HepG2 (cell line): ENCODE measurements around the gene LYRM9. TPM values are rescaled to one million over a fixed set of nuclear protein-coding genes. Genes with fewer than 3 reads are reported as not detected.
A peak's percentile ranks its signal among the peaks of the same experiment; 100 is the strongest.

ENCODE experiments used
- ATAC-seq: fragments of 200-7000 bp; cut with Tn5 transposase; 3 replicates; pipeline ENCODE4 v1.9.1; 2020; ENCODE audit warnings: mild to moderate bottlenecking, moderate library complexity
- Bru-seq: library from RNA; stranded (reverse); fragments of 400-500 nt; gene quantifications from one replicate; lab custom pipeline; 2021; lab: Mats Ljungman, UMichigan
- BruChase-seq, 2 experiments: library from RNA; stranded (reverse); fragments of 400-500 nt; gene quantifications; one replicate each; lab custom pipeline; 2021; lab: Mats Ljungman, UMichigan
- BruUV-seq: library from RNA; stranded (reverse); fragments of 400-500 nt; replicated peaks from 2 replicates; lab custom pipeline; 2021; lab: Mats Ljungman, UMichigan
- CTCF ChIA-PET: fragments of 300-600 bp; formaldehyde crosslinking; extraction: SDS; loops from one replicate; lab custom pipeline; 2021; ENCODE audit warnings: low total read pairs, inconsistent platforms, low intra/inter-chr PET ratio; lab: Yijun Ruan, JAX
- POLR2A ChIA-PET: fragments of 350-600 bp; sonication (Branson Sonifier 250); formaldehyde crosslinking; loops from one replicate; lab custom pipeline; 2020; ENCODE audit warnings: antibody characterized with exemption, inconsistent platforms; lab: Yijun Ruan, JAX
- DNase-seq: peaks from one replicate; pipeline ENCODE4 v3.0.0-alpha.2; 2015; ENCODE audit warnings: low spot score
- FAIRE-seq: peaks from 3 replicates; lab custom pipeline; 2011; peaks lifted over from hg19 to GRCh38; lab: Jason Lieb, UNC
- H2AFZ ChIP-seq: one replicate; pipeline ENCODE4 v1.6.1; 2011; ENCODE audit warnings: low read length, inconsistent platforms
- H3K27ac ChIP-seq: fragments of 300-600 bp; 3 replicates; pipeline ENCODE4 v1.8.0; 2011; ENCODE audit warnings: mixed run types, mild to moderate bottlenecking, mixed read lengths, low read length, inconsistent platforms; ENCODE audit not compliant: insufficient read depth; ENCODE audit errors: extremely low read length
- H3K27me3 ChIP-seq, 2 experiments: fragments of 200-600 bp in 1 of 2; 2 replicates in 1 of 2; 3 replicates in 1 of 2; pipeline versions ENCODE4 v1.6.0 to v1.8.0; 2011; ENCODE audit warnings: low read length in 2 of 2, mild to moderate bottlenecking in 2 of 2, moderate library complexity in 2 of 2, inconsistent platforms in 1 of 2; ENCODE audit not compliant: insufficient read depth in 2 of 2, control insufficient read depth in 1 of 2
- H3K36me3 ChIP-seq, 2 experiments: fragments of 200-600 bp in 1 of 2; replicated peaks in 1 of 2; 2 replicates in 1 of 2; 3 replicates in 1 of 2; pipeline versions ENCODE4 v1.5.1 to v1.8.0; 2011; ENCODE audit warnings: low read length in 2 of 2, inconsistent platforms in 1 of 2; ENCODE audit not compliant: insufficient read depth in 2 of 2, control insufficient read depth in 1 of 2
- H3K4me1 ChIP-seq: 2 replicates; pipeline ENCODE4 v1.5.1; 2012; ENCODE audit warnings: low read length, inconsistent platforms; ENCODE audit not compliant: insufficient read depth
- H3K4me2 ChIP-seq: 2 replicates; pipeline ENCODE4 v1.6.0; 2011; ENCODE audit warnings: low read depth, low read length, inconsistent platforms
- H3K4me3 ChIP-seq, 3 experiments: fragments of 200-600 bp in 1 of 3; sonication (generic), shearing (Covaris generic) in 1 of 3; replicated peaks in 1 of 3; 2 replicates each; pipeline ENCODE4 v1.5.1; 2011 to 2016; ENCODE audit warnings: low read length in 3 of 3, inconsistent platforms in 2 of 3, low read depth in 2 of 3, mild to moderate bottlenecking in 2 of 3, control low read depth in 1 of 3, mixed read lengths in 1 of 3; ENCODE audit not compliant: insufficient read depth in 1 of 3
- H3K79me2 ChIP-seq: one replicate; pipeline ENCODE4 v1.6.1; 2011; ENCODE audit warnings: low read length, inconsistent platforms; ENCODE audit not compliant: insufficient read depth
- H3K9ac ChIP-seq: 2 replicates; pipeline ENCODE4 v1.6.0; 2011; ENCODE audit warnings: mild to moderate bottlenecking, low read depth, low read length, inconsistent platforms; ENCODE audit not compliant: insufficient read depth
- H3K9me3 ChIP-seq: 2 replicates; pipeline ENCODE4 v1.5.1; 2012; ENCODE audit warnings: mild to moderate bottlenecking, low read length
- H4K20me1 ChIP-seq: 2 replicates; pipeline ENCODE4 v1.6.0; 2011; ENCODE audit warnings: inconsistent platforms, mild to moderate bottlenecking, low read length, moderate library complexity; ENCODE audit not compliant: insufficient read depth
- BCL3 ChIP-seq: sonication (generic); formaldehyde crosslinking; IDR thresholded peaks from 2 replicates; pipeline ENCODE4 v1.5.1; 2020; ENCODE audit warnings: mild to moderate bottlenecking, missing genetic modification reagents, moderate library complexity
- CEBPB ChIP-seq: IDR thresholded peaks from 2 replicates; pipeline ENCODE4 v1.6.1; 2011; ENCODE audit warnings: low read depth, low read length, improper control_type of control experiment, borderline replicate concordance
- DNMT1 ChIP-seq: sonication (generic); formaldehyde crosslinking; IDR thresholded peaks from 2 replicates; pipeline ENCODE4 v1.5.1; 2020; ENCODE audit warnings: mild to moderate bottlenecking, missing genetic modification reagents
- ESRRA ChIP-seq: sonication (generic); formaldehyde crosslinking; IDR thresholded peaks from 2 replicates; pipeline ENCODE4 v1.5.1; 2020; ENCODE audit warnings: mild to moderate bottlenecking, low read depth, missing genetic modification reagents
- U2AF2 ChIP-seq: fragments of 200-400 bp; formaldehyde crosslinking; IDR thresholded peaks from 2 replicates; pipeline ENCODE4 v1.6.1; 2017; ENCODE audit warnings: low read depth, mild to moderate bottlenecking, low read length
- ZBTB3 ChIP-seq: sonication (generic); formaldehyde crosslinking; IDR thresholded peaks from 2 replicates; pipeline ENCODE4 v1.4.0; 2020; ENCODE audit warnings: low read depth, mild to moderate bottlenecking, moderate library complexity, missing genetic modification reagents, borderline replicate concordance
- ZFP90 ChIP-seq: sonication (generic); formaldehyde crosslinking; IDR thresholded peaks from 2 replicates; pipeline ENCODE4 v1.8.0; 2022; ENCODE audit warnings: missing genetic modification reagents, mild to moderate bottlenecking, inconsistent platforms, borderline replicate concordance
- ZIK1 ChIP-seq: sonication (generic); formaldehyde crosslinking; IDR thresholded peaks from 2 replicates; pipeline ENCODE4 v1.5.0; 2020; ENCODE audit warnings: mild to moderate bottlenecking, low read depth, missing genetic modification reagents, borderline replicate concordance
- ZKSCAN1 ChIP-seq: fragments of 150-350 bp; IDR thresholded peaks from 2 replicates; pipeline ENCODE4 v1.6.1; 2014; ENCODE audit warnings: low read length
- ZNF251 ChIP-seq: sonication (generic); formaldehyde crosslinking; IDR thresholded peaks from 2 replicates; pipeline ENCODE4 v1.9.0; 2021; ENCODE audit warnings: mild to moderate bottlenecking, missing genetic modification reagents
- ZNF567 ChIP-seq: sonication (generic); formaldehyde crosslinking; IDR thresholded peaks from 2 replicates; pipeline ENCODE4 v1.8.1; 2023; ENCODE audit warnings: mild to moderate bottlenecking, missing genetic modification reagents, borderline replicate concordance
- ZSCAN21 ChIP-seq: sonication (generic); formaldehyde crosslinking; IDR thresholded peaks from 2 replicates; pipeline ENCODE4 v1.8.0; 2022; ENCODE audit warnings: mild to moderate bottlenecking, missing genetic modification reagents, moderate library complexity, borderline replicate concordance
- WGBS: methylation state at CpG from one replicate; pipeline ENCODE4 v1.1.6; 2017; ENCODE audit warnings: low lambda C conversion rate; 5-methylcytosine and 5-hydroxymethylcytosine counted together
- in situ Hi-C: cut with HindIII; loops from 2 replicates; pipeline ENCODE4 v1.10.0; 2017; ENCODE audit warnings: low pct_unique_long_range_greater_than_20kb; ENCODE audit not compliant: extremely low pct_ligation_motif_present
- intact Hi-C: fragments of 100-400 bp; cut with micrococcal nuclease; formaldehyde crosslinking; loops from one replicate; pipeline ENCODE4 v1.10.0; 2022; ENCODE audit not compliant: unreplicated experiment
- long read RNA-seq, 2 experiments: library from RNA in 1 of 2; library from polyadenylated mRNA in 1 of 2; stranded (forward) in 1 of 2; unstranded in 1 of 2; transcript quantifications; one replicate each; pipeline ENCODE4 v2.0.0, GENCODE V29; 2019 to 2022
- polyA minus RNA-seq, 3 experiments: library from RNA; depleted of rRNA, polyadenylated mRNA; stranded (reverse); fragments of >200 nt; gene quantifications; 2 replicates each; pipeline ENCODE4 v1.2.3, GENCODE V29; 2011; ENCODE audit warnings: low replicate concordance in 1 of 3
- polyA plus RNA-seq, 8 experiments: library from polyadenylated mRNA; depleted of rRNA in 3 of 8; stranded (reverse) in 7 of 8; unstranded in 1 of 8; fragments of >200 nt; fragmentation: Illumina TruSeq in 4 of 8; extraction: Trizol in 4 of 8; gene quantifications; 2 replicates each; pipeline versions ENCODE4 v1.2.1 to v1.2.3, GENCODE V29; 2011 to 2016; ENCODE audit warnings: low read depth in 4 of 8, missing spikeins in 1 of 8, mixed read lengths in 1 of 8; ENCODE audit not compliant: insufficient read depth in 1 of 8
- total RNA-seq, 5 experiments: library from RNA; depleted of rRNA; stranded (reverse); fragments of >200 nt; fragmentation: Illumina TruSeq; extraction: Trizol; gene quantifications; 2 replicates each; pipeline ENCODE4 v1.2.3, GENCODE V29; 2016; ENCODE audit warnings: low read depth in 1 of 5
- TF ChIP-seq, protein P1 (sequence below): fragments of 450-650 bp; IDR thresholded peaks from 2 replicates; pipeline ENCODE4 v1.6.1; 2017
- TF ChIP-seq, protein P2 (sequence below): sonication (generic); IDR thresholded peaks from 2 replicates; pipeline ENCODE4 v1.6.1; 2016; ENCODE audit warnings: low read depth, borderline replicate concordance

Gene LYRM9
- total RNA-seq (2016; rRNA removed; fragmentation: Illumina TruSeq; extraction: Trizol) (0.18 and 0.24 TPM in 2 replicates), polyA plus RNA-seq (2011; rRNA removed) (0.34 and 0.66 TPM in 2 replicates), polyA minus RNA-seq (2011; rRNA and poly(A)+ RNA removed; ENCODE audit: low replicate concordance) (0.33 and 0.50 TPM in 2 replicates), Bru-seq, nascent RNA (percentile 19 among the genes with signal in this experiment), BruChase-seq, experiment 1, labeled RNA remaining after a 6-hour chase (percentile 13 among the genes with signal in this experiment), BruChase-seq, experiment 2, labeled RNA remaining after a 2-hour chase (percentile 25 among the genes with signal in this experiment)
- 0.10 and 0.18 TPM in 2 replicates for total RNA-seq (2016; cell fraction: cytosol; rRNA removed; fragmentation: Illumina TruSeq; extraction: Trizol; ENCODE audit: low read depth)
- 0.34 and 0.67 TPM in 2 replicates for total RNA-seq (2016; cell fraction: insoluble cytoplasmic fraction; rRNA removed; fragmentation: Illumina TruSeq; extraction: Trizol)
- total RNA-seq (2016; cell fraction: membrane; rRNA removed; fragmentation: Illumina TruSeq; extraction: Trizol): 0.52 and 0.56 TPM in 2 replicates
- total RNA-seq (2016; cell fraction: nucleus; rRNA removed; fragmentation: Illumina TruSeq; extraction: Trizol): 0.12 TPM in 1 of 2 replicates, not detected in the other
- 0.28 and 0.30 TPM in 2 replicates for polyA plus RNA-seq (2011; cell fraction: cytosol; rRNA removed)
- 0.35 and 0.90 TPM in 2 replicates for polyA plus RNA-seq (2011; cell fraction: nucleus; rRNA removed)
- 0.21 and 0.97 TPM in 2 replicates for polyA plus RNA-seq (2012)
- polyA plus RNA-seq (2016; cell fraction: cytosol; fragmentation: Illumina TruSeq; extraction: Trizol; ENCODE audit: low read depth): 0.49 and 0.63 TPM in 2 replicates
- polyA plus RNA-seq (2016; cell fraction: insoluble cytoplasmic fraction; fragmentation: Illumina TruSeq; extraction: Trizol; ENCODE audit: low read depth): 0.24 and 0.33 TPM in 2 replicates
- polyA plus RNA-seq (2016; cell fraction: membrane; fragmentation: Illumina TruSeq; extraction: Trizol; ENCODE audit: low read depth): 0.56 and 0.57 TPM in 2 replicates
- polyA plus RNA-seq (2016; cell fraction: nucleus; fragmentation: Illumina TruSeq; extraction: Trizol; ENCODE audit: insufficient read depth, low read depth): 0.60 and 0.86 TPM in 2 replicates
- polyA minus RNA-seq (2011; cell fraction: cytosol; rRNA and poly(A)+ RNA removed): not detected in 2 replicates
- polyA minus RNA-seq (2011; cell fraction: nucleus; rRNA and poly(A)+ RNA removed): 0.50 and 1.0 TPM in 2 replicates
- long read RNA-seq, experiment 1, partial matches to known transcripts: 0 of 2 reads
- long read RNA-seq, experiment 1, other reads (novel, unspliced or antisense): 1 of 2 reads
- long read RNA-seq, experiment 2: 0 reads

DNA sequence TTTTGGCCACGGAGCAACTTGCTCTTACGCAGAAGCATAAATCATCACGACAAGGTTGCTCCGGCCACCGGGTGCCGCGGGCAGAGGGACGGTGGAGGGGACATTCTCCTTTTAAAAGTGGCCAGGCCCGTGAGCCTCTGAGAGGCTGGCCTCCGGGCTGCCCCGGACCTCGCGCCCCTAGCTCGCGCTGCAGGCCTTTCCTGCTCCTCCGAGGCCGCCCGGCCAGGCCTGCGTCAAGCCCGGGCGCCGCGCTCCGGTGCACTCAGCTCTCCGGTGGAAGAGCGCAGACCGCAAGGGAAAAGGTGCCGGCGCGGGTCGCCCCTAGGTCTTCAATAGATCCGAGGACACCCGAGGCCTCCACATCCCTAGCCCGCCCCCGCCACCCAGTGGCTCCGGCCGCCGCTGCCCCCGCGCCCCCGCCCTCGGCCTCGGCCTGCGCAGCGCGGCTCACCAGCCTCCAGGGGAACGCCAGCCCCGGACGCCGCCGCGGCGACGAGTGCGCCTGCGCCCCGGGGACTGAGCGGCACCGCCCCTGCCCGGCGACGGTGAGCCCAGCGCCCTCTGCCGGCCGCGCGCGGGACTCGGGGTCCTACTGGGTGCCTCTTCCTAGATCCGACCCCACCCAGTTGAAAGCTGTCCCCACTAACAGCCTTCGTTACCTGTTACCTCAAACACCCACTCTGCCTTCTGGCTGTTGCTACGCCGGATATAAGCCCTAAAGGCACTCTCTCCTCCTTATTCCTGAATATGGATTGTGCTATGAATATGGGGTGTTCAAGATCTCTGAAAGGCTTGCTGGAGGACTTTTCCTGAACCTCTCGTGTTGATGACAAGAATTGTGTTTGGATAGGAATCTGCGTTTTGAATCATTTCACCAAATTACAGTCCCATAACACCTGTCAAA, at the start of gene LYRM9:
LYRM9 (minus strand) TSS at position 500 of the 904 bp plus-strand sequence. CDS start 10,671 bp downstream, outside the sequence.
- Histone ChIP-seq H3K4me1 (peaks cover 23% of the 10 kb centered on the region), H3K9ac (peak within 1 kb of the TSS; percentile 71), H3K36me3 (no peaks in the 10 kb centered on the region), H3K4me2 (peak within 1 kb of the TSS; percentile 90), H4K20me1 (no peaks in the 10 kb centered on the region), H2AFZ (peak within 1 kb of the TSS; percentile 20), H3K27ac (no peak within 1 kb of the TSS), H3K79me2 (no peaks in the 10 kb centered on the region), H3K9me3 (no peaks in the 10 kb centered on the region), H3K4me3 (peak within 1 kb of the TSS; percentile 58 to 74 (median 69)), H3K27me3 (no peaks in the 10 kb centered on the region)
- ATAC-seq (peak; percentile 98), FAIRE-seq (no peak), DNase-seq (peak; percentile 75)
- CTCF ChIA-PET: interaction anchor here (1.6 kb wide), 1 partner anchor 88 kb away, joined by 6 read pairs; no protein-coding TSS in a partner anchor
- POLR2A ChIA-PET: no interaction called here
- 7% methylated on average over 7 of the region's 75 CpGs for WGBS
- intact Hi-C loops (no loop called here), in situ Hi-C loops (loop anchor here (25.0 kb wide), 1 partner anchor 406 kb away; no protein-coding TSS in a partner anchor)
- BruUV-seq: no TSS peak
- TF ChIP-seq U2AF2 (no peak), DNMT1 (CRISPR knock-in tag) (peak; percentile 76; the same call in 1 of the 2 replicates), ESRRA (no peak), ZFP90 (no peak), ZNF251 (CRISPR knock-in tag) (no peak), ZKSCAN1 (peak; percentile 99), CEBPB (no peak), ZNF567 (CRISPR knock-in tag) (no peak), ZSCAN21 (CRISPR knock-in tag) (peak; percentile 51; the same call in 1 of the 2 replicates), ZIK1 (peak; percentile 40; the same call in 1 of the 2 replicates), BCL3 (CRISPR knock-in tag) (0 out of 2 replicates have a peak, but pooled peaks have one; percentile 32), ZBTB3 (CRISPR knock-in tag) (no peak)
- TF ChIP-seq, protein P1, sequence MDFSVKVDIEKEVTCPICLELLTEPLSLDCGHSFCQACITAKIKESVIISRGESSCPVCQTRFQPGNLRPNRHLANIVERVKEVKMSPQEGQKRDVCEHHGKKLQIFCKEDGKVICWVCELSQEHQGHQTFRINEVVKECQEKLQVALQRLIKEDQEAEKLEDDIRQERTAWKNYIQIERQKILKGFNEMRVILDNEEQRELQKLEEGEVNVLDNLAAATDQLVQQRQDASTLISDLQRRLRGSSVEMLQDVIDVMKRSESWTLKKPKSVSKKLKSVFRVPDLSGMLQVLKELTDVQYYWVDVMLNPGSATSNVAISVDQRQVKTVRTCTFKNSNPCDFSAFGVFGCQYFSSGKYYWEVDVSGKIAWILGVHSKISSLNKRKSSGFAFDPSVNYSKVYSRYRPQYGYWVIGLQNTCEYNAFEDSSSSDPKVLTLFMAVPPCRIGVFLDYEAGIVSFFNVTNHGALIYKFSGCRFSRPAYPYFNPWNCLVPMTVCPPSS: no peak
- TF ChIP-seq, protein P2, sequence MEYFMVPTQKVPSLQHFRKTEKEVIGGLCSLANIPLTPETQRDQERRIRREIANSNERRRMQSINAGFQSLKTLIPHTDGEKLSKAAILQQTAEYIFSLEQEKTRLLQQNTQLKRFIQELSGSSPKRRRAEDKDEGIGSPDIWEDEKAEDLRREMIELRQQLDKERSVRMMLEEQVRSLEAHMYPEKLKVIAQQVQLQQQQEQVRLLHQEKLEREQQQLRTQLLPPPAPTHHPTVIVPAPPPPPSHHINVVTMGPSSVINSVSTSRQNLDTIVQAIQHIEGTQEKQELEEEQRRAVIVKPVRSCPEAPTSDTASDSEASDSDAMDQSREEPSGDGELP: no peak
